Activated T-cell treated with anti-CD3 and anti-CD28 coated beads, Interleukin-2, amount 50 U/mL, for 4 hours (primary cell): ENCODE measurements around the gene DRC1. TPM values are rescaled to one million over a fixed set of nuclear protein-coding genes. Genes with fewer than 3 reads are reported as not detected.

Experiments
- total RNA-seq, 3 donors: library from RNA; stranded (reverse); gene quantifications; one replicate each; pipeline ENCODE4 v1.2.1, GENCODE V29; 2021

DRC1 gene
- total RNA-seq, 3 donors from 2014 or later, result not detected

Other genes with a start within 250 kb of the DRC1 start
- gene GAREM2, start 228.8 kb upstream of the DRC1 start, total RNA-seq, result 1 to 10 TPM; 2.4 to 4.1 (median 3.2) TPM
- gene HADHA, start 157.3 kb upstream of the DRC1 start, total RNA-seq, result 10 to 100 TPM; 85.9 to 94.9 (median 87.7) TPM
- gene HADHB, start 157.0 kb upstream of the DRC1 start, total RNA-seq, result 10 to 100 TPM; 53.8 to 59.9 (median 55.2) TPM
- gene SELENOI, start 55.8 kb upstream of the DRC1 start, total RNA-seq, result 10 to 100 TPM; 73.5 to 76.2 (median 76.0) TPM
- gene ADGRF3, start 55.1 kb upstream of the DRC1 start, total RNA-seq, result 1 to 10 TPM; 1.9 to 2.8 (median 2.0) TPM
- under 1 TPM; 0.10 to 0.60 (median 0.18) TPM for gene OTOF, start 76.2 kb downstream of the DRC1 start, total RNA-seq
- not detected for gene CIB4, start 239.4 kb downstream of the DRC1 start, total RNA-seq